SU-DHL-6 (cell line): ENCODE results near the gene ATP2A3.

Source experiments
- H2AFZ ChIP-seq: fragments of 200-600 bp; sonication (generic); 2 replicates; pipeline ENCODE4 v1.6.1; 2014; ENCODE audit warnings: low read depth, mild to moderate bottlenecking, moderate library complexity, mixed read lengths, antibody characterized with exemption, low read length; ENCODE audit not compliant: severe bottlenecking
- H3F3A ChIP-seq: fragments of 200-600 bp; shearing (Covaris generic); 2 replicates; pipeline ENCODE4 v1.6.0; 2016; ENCODE audit warnings: antibody characterized with exemption, mild to moderate bottlenecking; ENCODE audit not compliant: insufficient read depth
- H3K27ac ChIP-seq: fragments of 200-600 bp; sonication (generic); 2 replicates; pipeline ENCODE4 v1.5.1; 2016; ENCODE audit warnings: low read depth, mild to moderate bottlenecking, low read length, moderate library complexity, mixed read lengths
- H3K27me3 ChIP-seq: fragments of 200-600 bp; sonication (generic), shearing (Covaris generic); 2 replicates; pipeline ENCODE4 v1.6.0; 2014; ENCODE audit warnings: mild to moderate bottlenecking, low read length
- H3K36me3 ChIP-seq: fragments of 200-600 bp; sonication (generic); 2 replicates; pipeline ENCODE4 v1.6.1; 2014; ENCODE audit warnings: mild to moderate bottlenecking, low read length, mixed read lengths
- H3K4me2 ChIP-seq: fragments of 300-600, 200-600 bp; shearing (Covaris generic), sonication (generic); 2 replicates; pipeline ENCODE4 v1.6.0; 2014; ENCODE audit warnings: low read length, low read depth, mild to moderate bottlenecking; ENCODE audit not compliant: poor library complexity, severe bottlenecking
- H3K4me3 ChIP-seq: fragments of 200-600 bp; sonication (generic); 2 replicates; pipeline ENCODE4 v1.5.1; 2014; ENCODE audit warnings: antibody characterized with exemption, low read length, mild to moderate bottlenecking, mixed read lengths; ENCODE audit not compliant: insufficient read depth, poor library complexity, severe bottlenecking
- H3K79me2 ChIP-seq: fragments of 200-600 bp; sonication (generic); 2 replicates; pipeline ENCODE4 v1.6.1; 2014; ENCODE audit warnings: mild to moderate bottlenecking, low read length, moderate library complexity; ENCODE audit not compliant: insufficient read depth
- H3K9ac ChIP-seq: fragments of 200-600 bp; sonication (generic); 2 replicates; pipeline ENCODE4 v1.7.0; 2014; ENCODE audit warnings: mild to moderate bottlenecking, low read length
- H3K9me2 ChIP-seq: fragments of 200-600 bp; sonication (generic); replicated peaks from 2 replicates; pipeline ENCODE4 v1.6.1; 2014; ENCODE audit warnings: low read length; ENCODE audit not compliant: insufficient read depth
- H3K9me3 ChIP-seq: fragments of 200-600 bp; sonication (generic); 2 replicates; pipeline ENCODE4 v1.6.1; 2014; ENCODE audit warnings: low read length, mixed read lengths; ENCODE audit not compliant: insufficient read depth
- H4K20me1 ChIP-seq: fragments of 200-600 bp; sonication (generic); 2 replicates; pipeline ENCODE4 v1.6.1; 2014; ENCODE audit warnings: low read depth, mild to moderate bottlenecking, antibody characterized with exemption, low read length, moderate library complexity, mixed read lengths
- EZH2phosphoT487 ChIP-seq: fragments of 200-600 bp; sonication (generic), shearing (Covaris generic); conservative IDR thresholded peaks from 2 replicates; pipeline ENCODE4 v1.6.1; 2018; ENCODE audit warnings: mild to moderate bottlenecking, antibody characterized with exemption, low read length, moderate library complexity, mixed read lengths
- TF ChIP-seq, protein P1 (sequence below): fragments of 200-600 bp; sonication (generic); IDR thresholded peaks from one replicate; pipeline ENCODE4 v1.5.1; 2017; ENCODE audit warnings: antibody characterized with exemption, mild to moderate bottlenecking, low read length, moderate library complexity; ENCODE audit not compliant: insufficient read depth, poor library complexity, severe bottlenecking

ATP2A3 gene

DNA sequence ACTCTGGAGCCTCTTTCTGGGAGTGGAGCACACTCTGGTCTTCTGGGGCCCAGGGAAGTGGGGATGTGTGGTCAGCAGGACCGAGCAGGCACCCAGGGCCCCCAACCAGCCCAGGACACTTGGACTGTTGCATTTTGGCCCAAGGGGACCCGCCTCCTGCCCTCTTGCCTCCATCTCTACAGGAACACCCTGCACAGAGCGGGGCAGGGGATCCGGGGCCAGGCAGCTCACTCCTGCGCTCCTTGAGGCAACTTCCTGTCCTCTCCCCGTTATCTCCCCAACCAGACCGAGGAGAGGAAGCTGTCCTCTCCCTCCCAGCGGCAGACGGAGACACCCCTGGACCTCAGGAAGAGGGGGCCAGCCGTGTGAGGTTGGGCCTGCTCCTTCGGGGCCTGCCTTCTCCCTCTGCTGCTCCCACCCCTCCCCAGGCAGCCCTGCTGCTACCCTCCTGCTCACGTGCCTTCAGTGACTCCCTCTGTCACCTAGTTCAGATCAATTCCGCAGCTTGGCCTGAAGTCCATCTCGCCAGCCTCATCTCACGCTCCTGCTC, 10.0 kb upstream of the ATP2A3 start:
- TF ChIP-seq EZH2phosphoT487: no peak
- TF ChIP-seq, protein P1, sequence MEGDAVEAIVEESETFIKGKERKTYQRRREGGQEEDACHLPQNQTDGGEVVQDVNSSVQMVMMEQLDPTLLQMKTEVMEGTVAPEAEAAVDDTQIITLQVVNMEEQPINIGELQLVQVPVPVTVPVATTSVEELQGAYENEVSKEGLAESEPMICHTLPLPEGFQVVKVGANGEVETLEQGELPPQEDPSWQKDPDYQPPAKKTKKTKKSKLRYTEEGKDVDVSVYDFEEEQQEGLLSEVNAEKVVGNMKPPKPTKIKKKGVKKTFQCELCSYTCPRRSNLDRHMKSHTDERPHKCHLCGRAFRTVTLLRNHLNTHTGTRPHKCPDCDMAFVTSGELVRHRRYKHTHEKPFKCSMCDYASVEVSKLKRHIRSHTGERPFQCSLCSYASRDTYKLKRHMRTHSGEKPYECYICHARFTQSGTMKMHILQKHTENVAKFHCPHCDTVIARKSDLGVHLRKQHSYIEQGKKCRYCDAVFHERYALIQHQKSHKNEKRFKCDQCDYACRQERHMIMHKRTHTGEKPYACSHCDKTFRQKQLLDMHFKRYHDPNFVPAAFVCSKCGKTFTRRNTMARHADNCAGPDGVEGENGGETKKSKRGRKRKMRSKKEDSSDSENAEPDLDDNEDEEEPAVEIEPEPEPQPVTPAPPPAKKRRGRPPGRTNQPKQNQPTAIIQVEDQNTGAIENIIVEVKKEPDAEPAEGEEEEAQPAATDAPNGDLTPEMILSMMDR: no peak
- no peak overlapping the region for H3K27ac ChIP-seq
- H3K36me3 ChIP-seq: no peaks in the 10 kb centered on the region
- no peaks in the 10 kb centered on the region for H4K20me1 ChIP-seq
- H3F3A ChIP-seq: no peaks in the 10 kb centered on the region
- no peak overlapping the region for H3K9ac ChIP-seq
- H3K27me3 ChIP-seq: no peaks in the 10 kb centered on the region
- H3K4me2 ChIP-seq: no peak overlapping the region
- H2AFZ ChIP-seq: no peak overlapping the region
- no peaks in the 10 kb centered on the region for H3K9me3 ChIP-seq
- no peak overlapping the region for H3K4me3 ChIP-seq
- no peaks in the 10 kb centered on the region for H3K79me2 ChIP-seq
- no peaks in the 10 kb centered on the region for H3K9me2 ChIP-seq

DNA sequence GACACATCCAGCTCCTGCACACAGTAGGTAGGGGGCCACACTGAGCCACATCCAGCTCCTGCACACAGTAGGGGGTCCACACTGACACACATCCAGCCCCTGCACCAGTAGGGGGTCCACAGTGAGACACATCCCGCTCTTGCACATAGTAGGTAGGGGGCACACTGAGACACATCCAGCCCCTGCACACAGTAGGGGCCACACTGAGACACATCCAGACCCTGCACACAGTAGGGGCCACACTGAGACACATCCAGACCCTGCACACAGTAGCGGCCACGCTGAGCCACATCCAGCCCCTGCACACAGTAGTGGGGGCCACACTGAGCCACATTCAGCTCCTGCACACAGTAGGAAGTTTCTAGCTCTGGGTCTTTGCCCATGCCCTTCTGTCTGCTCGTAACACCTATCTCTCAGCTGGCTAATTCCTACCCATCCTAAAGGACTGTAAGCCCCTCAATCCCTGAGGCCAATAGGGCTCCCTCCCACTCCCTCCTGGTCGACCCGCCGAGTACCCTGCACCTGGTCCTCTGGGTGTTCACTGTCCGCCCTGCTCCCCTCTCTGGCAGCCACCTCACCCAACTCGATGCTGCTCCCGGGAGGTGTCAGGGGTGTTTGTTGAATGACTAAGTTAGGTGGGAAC, 9.4 kb upstream of the ATP2A3 start:
- TF ChIP-seq, protein P1: no peak
- no peak for TF ChIP-seq EZH2phosphoT487
- H4K20me1 ChIP-seq: no peaks in the 10 kb centered on the region
- H3K9me3 ChIP-seq: no peaks in the 10 kb centered on the region
- no peak overlapping the region for H3K9ac ChIP-seq
- no peaks in the 10 kb centered on the region for H3K27me3 ChIP-seq
- no peak overlapping the region for H3K27ac ChIP-seq
- H3K4me3 ChIP-seq: no peak overlapping the region
- no peaks in the 10 kb centered on the region for H3K79me2 ChIP-seq
- H3K9me2 ChIP-seq: no peaks in the 10 kb centered on the region
- H2AFZ ChIP-seq: no peak overlapping the region
- no peaks in the 10 kb centered on the region for H3F3A ChIP-seq
- no peaks in the 10 kb centered on the region for H3K36me3 ChIP-seq
- H3K4me2 ChIP-seq: no peak overlapping the region

DNA sequence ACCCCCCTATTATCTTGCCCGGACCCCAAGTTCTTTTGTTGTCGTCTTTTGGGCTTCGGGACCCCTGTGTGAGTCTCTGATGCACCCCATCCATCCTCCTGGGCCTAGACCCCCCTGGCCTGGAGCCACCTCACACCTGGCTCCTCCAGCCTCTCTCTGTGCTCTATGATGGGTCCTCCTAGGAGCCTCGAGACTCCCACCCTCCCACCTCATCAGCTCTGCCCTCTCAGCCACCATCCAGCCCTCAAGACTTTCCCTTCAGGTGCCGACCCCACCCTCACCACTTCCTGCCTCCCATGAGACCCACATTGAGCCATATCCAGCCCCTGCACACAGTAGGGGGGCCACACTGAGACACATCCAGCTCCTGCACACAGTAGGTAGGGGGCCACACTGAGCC, 8.7 kb upstream of the ATP2A3 start:
- TF ChIP-seq EZH2phosphoT487: no peak
- TF ChIP-seq, protein P1: no peak
- H3K27ac ChIP-seq: no peak overlapping the region
- no peak overlapping the region for H3K4me3 ChIP-seq
- H3K4me2 ChIP-seq: no peak overlapping the region
- H3K9me3 ChIP-seq: no peaks in the 10 kb centered on the region
- H3K36me3 ChIP-seq: no peaks in the 10 kb centered on the region
- no peak overlapping the region for H3K9ac ChIP-seq
- no peaks in the 10 kb centered on the region for H3K9me2 ChIP-seq
- H3F3A ChIP-seq: no peaks in the 10 kb centered on the region
- H4K20me1 ChIP-seq: no peaks in the 10 kb centered on the region
- no peaks in the 10 kb centered on the region for H3K27me3 ChIP-seq
- no peak overlapping the region for H2AFZ ChIP-seq
- no peaks in the 10 kb centered on the region for H3K79me2 ChIP-seq
